Keratinocyte (primary cell): ENCODE data around the gene SLC2A11. TPM values are rescaled to one million over a fixed set of nuclear protein-coding genes. Genes with fewer than 3 reads are reported as not detected.
A peak's percentile ranks its signal among the peaks of the same experiment; 100 is the strongest.

Source experiments
- DNase-seq: peaks from one replicate; pipeline ENCODE4 v3.0.0-alpha.2; 2011; ENCODE audit warnings: low read depth, missing footprints, low spot score
- FAIRE-seq: peaks from 2 replicates; lab custom pipeline; 2011; peaks lifted over from hg19 to GRCh38; lab: Jason Lieb, UNC
- H2AFZ ChIP-seq: 2 replicates; pipeline ENCODE4 v1.6.0; 2012; ENCODE audit warnings: low read length, control low read depth, inconsistent platforms; ENCODE audit not compliant: control insufficient read depth
- H3K27ac ChIP-seq: 2 replicates; pipeline ENCODE4 v1.5.1; 2011; ENCODE audit warnings: low read length; ENCODE audit not compliant: control insufficient read depth, insufficient read depth
- H3K27me3 ChIP-seq: 3 replicates; pipeline ENCODE4 v1.6.0; 2011; ENCODE audit warnings: low read length; ENCODE audit not compliant: control insufficient read depth, insufficient read depth; ENCODE audit errors: extremely low read depth
- H3K36me3 ChIP-seq, 2 experiments: 2 replicates in 1 of 2; 3 replicates in 1 of 2; pipeline ENCODE4 v1.5.1; 2011; ENCODE audit warnings: low read length in 2 of 2, mild to moderate bottlenecking in 1 of 2; ENCODE audit not compliant: control insufficient read depth in 2 of 2, insufficient read depth in 2 of 2; ENCODE audit errors: extremely low read depth in 1 of 2
- H3K4me1 ChIP-seq: 3 replicates; pipeline ENCODE4 v1.5.1; 2011; ENCODE audit warnings: low read length; ENCODE audit not compliant: control insufficient read depth, insufficient read depth; ENCODE audit errors: extremely low read depth
- H3K4me2 ChIP-seq: 3 replicates; pipeline ENCODE4 v1.6.0; 2011; ENCODE audit warnings: low read depth, low read length; ENCODE audit not compliant: control insufficient read depth, insufficient read depth; ENCODE audit errors: extremely low read depth
- H3K4me3 ChIP-seq, 3 experiments: fragments of 200-600 bp in 1 of 3; sonication (generic) in 1 of 3; 2 replicates in 2 of 3; 3 replicates in 1 of 3; pipeline ENCODE4 v1.5.1; 2011 to 2016; ENCODE audit warnings: low read length in 3 of 3, mild to moderate bottlenecking in 3 of 3, control low read depth in 2 of 3, inconsistent platforms in 1 of 3, low read depth in 1 of 3, mixed read lengths in 1 of 3, mixed run types in 1 of 3, moderate library complexity in 1 of 3; ENCODE audit not compliant: control insufficient read depth in 2 of 3, insufficient read depth in 2 of 3; ENCODE audit errors: extremely low read depth in 1 of 3
- H3K79me2 ChIP-seq: 2 replicates; pipeline ENCODE4 v1.6.0; 2012; ENCODE audit warnings: low read length; ENCODE audit not compliant: control insufficient read depth, insufficient read depth
- H3K9ac ChIP-seq: 3 replicates; pipeline ENCODE4 v1.6.0; 2011; ENCODE audit warnings: low read length; ENCODE audit not compliant: control insufficient read depth, insufficient read depth; ENCODE audit errors: extremely low read depth
- H3K9me1 ChIP-seq: 3 replicates; pipeline ENCODE4 v1.6.0; 2011; ENCODE audit warnings: low read length; ENCODE audit not compliant: control insufficient read depth, insufficient read depth; ENCODE audit errors: extremely low read depth
- H3K9me3 ChIP-seq: 2 replicates; pipeline ENCODE4 v1.5.1; 2012; ENCODE audit warnings: low read depth, low read length; ENCODE audit not compliant: control insufficient read depth
- H4K20me1 ChIP-seq: 3 replicates; pipeline ENCODE4 v1.6.0; 2011; ENCODE audit warnings: low read length; ENCODE audit not compliant: control insufficient read depth, insufficient read depth; ENCODE audit errors: extremely low read depth
- EZH2 ChIP-seq: IDR thresholded peaks from one replicate; pipeline ENCODE4 v1.6.1; 2012; ENCODE audit warnings: inconsistent platforms, mild to moderate bottlenecking, low read length, moderate library complexity
- dilution Hi-C: fragments of 300-500 bp; cut with MboI; formaldehyde crosslinking; loops from one replicate; pipeline ENCODE4 v1.7.0; 2020; ENCODE audit warnings: low sequenced_read_pairs; ENCODE audit not compliant: extremely low pct_ligation_motif_present
- polyA plus RNA-seq, 5 experiments: library from polyadenylated mRNA; depleted of rRNA in 3 of 5; stranded (reverse) in 3 of 5; stranded (forward) in 1 of 5; unstranded in 1 of 5; fragments of >200 nt; gene quantifications; 1 replicate in 1 of 5; 2 replicates in 3 of 5; 3 replicates in 1 of 5; pipeline versions ENCODE4 v1.2.1 to v1.2.3, GENCODE V29; 2011 to 2012; ENCODE audit warnings: missing spikeins in 2 of 5, low read depth in 1 of 5, low replicate concordance in 1 of 5
- TF ChIP-seq, protein P1 (sequence below), 3 experiments: IDR thresholded peaks in 1 of 3; conservative IDR thresholded peaks in 1 of 3; optimal IDR thresholded peaks in 1 of 3; 2 replicates in 2 of 3; 3 replicates in 1 of 3; pipeline versions ENCODE3 to v1.5.1; 2011; ENCODE audit warnings: low read length in 3 of 3, mild to moderate bottlenecking in 3 of 3, moderate library complexity in 2 of 3, control low read depth in 1 of 3, inconsistent platforms in 1 of 3; ENCODE audit not compliant: insufficient read depth in 2 of 3; ENCODE audit errors: extremely low read depth in 1 of 3

SLC2A11 gene
- polyA plus RNA-seq, 1 donor (not counting 4 experiments of a cell fraction or from before 2014, with no cell fraction given) = 6.0 TPM

DNA sequence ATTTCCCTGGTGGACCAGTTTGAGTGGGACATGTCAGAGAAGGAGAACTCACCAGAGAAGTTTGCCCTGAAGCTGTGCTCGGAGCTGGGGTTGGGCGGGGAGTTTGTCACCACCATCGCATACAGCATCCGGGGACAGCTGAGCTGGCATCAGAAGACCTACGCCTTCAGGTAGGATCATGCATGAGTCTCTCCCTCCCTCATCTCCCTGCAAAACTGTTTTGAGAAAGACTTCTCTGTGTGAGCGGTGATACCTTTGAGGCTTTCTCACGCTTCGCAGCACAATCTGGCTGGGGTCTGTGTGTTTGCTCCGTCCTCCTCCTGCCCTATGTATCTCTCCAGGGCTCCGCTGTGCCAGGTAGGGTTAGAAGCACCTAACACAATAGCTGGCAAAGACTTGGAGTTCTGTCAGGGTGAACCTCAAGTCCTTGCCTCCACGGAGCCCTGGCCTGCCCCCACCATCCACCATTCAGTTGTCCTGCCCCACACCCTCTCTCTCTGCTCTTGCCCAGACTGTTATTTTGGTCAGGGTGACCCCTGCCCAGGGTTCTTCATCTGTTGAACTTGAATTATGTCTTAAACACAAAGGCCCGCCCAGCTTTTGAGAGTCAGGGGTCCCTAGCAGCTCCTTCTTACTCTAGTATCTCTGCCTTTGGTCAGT is 32.3 kb upstream of the SLC2A11 start:
- no peak for TF ChIP-seq EZH2
- TF ChIP-seq, protein P1, sequence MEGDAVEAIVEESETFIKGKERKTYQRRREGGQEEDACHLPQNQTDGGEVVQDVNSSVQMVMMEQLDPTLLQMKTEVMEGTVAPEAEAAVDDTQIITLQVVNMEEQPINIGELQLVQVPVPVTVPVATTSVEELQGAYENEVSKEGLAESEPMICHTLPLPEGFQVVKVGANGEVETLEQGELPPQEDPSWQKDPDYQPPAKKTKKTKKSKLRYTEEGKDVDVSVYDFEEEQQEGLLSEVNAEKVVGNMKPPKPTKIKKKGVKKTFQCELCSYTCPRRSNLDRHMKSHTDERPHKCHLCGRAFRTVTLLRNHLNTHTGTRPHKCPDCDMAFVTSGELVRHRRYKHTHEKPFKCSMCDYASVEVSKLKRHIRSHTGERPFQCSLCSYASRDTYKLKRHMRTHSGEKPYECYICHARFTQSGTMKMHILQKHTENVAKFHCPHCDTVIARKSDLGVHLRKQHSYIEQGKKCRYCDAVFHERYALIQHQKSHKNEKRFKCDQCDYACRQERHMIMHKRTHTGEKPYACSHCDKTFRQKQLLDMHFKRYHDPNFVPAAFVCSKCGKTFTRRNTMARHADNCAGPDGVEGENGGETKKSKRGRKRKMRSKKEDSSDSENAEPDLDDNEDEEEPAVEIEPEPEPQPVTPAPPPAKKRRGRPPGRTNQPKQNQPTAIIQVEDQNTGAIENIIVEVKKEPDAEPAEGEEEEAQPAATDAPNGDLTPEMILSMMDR (optimal IDR thresholded peaks at IDR 0.05 in 1 of 3, IDR thresholded peaks at IDR 0.05 in 1 of 3, conservative IDR thresholded peaks at IDR 0.05 in 1 of 3; ENCODE audit: extremely low read depth in 1 of 3, insufficient read depth in 2 of 3, low read length in 3 of 3) = no peak
- peaks cover 13% of the 10 kb centered on the region for H3K4me1 ChIP-seq
- no peak overlapping the region for H3K9ac ChIP-seq
- peaks cover 2% of the 10 kb centered on the region for H3K9me1 ChIP-seq
- H4K20me1 ChIP-seq = no peaks in the 10 kb centered on the region
- H3K27me3 ChIP-seq = no peaks in the 10 kb centered on the region
- H2AFZ ChIP-seq = no peak overlapping the region
- H3K36me3 ChIP-seq = peaks cover 44 to 48% of the 10 kb centered on the region in 2 experiments
- FAIRE-seq = no peak
- H3K9me3 ChIP-seq = no peaks in the 10 kb centered on the region
- DNase-seq = no peak
- H3K27ac ChIP-seq = no peak overlapping the region
- dilution Hi-C loops = no loop called here
- no peaks in the 10 kb centered on the region for H3K79me2 ChIP-seq
- no peak overlapping the region for H3K4me3 ChIP-seq
- no peak overlapping the region for H3K4me2 ChIP-seq

DNA sequence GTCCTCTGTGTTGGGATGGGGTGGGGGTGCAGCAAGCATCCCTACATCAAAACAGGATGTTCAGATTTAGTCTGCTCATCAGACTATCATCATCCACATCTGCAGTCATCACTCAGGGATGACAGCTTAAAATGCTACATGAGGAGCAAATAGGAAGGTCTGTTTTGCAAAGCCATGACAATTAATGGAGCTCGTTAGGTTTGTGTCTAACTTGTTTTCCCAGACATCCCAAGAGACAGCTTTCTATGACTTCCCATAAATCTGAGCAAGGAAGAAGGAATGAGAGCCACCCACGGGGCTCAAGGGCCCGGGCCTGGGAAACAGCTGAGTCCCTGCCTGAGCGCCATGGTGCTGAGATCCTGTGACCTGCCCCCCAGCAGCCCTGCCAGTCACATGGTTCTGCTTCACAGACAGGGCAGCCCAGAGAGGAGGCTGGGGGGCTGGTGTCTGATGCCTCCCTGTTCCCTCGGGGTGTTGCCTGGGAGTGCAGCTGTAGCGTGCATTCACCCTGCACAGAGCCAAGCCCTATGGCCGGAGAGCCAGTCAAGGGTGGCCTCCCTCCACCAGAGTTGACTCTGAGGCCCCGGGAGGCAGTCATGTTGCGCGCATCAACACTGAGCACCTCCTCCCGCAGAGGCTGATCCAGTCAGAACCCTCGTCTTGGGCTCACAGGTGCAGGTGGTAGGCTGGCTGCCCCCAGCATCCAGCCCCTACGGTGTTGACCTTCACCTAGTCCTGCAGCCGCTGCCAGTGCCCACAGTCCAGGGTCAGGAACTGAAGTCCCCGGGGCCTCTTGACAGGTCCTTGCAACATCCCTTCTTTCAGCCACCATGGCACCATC is 30.9 kb upstream of the SLC2A11 start:
- dilution Hi-C loops = no loop called here
- no peak overlapping the region for H3K9ac ChIP-seq
- DNase-seq = no peak

More for the DNA sequence above, 30.9 kb upstream of the SLC2A11 start:
- no peaks in the 10 kb centered on the region for H3K27me3 ChIP-seq
- no peaks in the 10 kb centered on the region for H3K9me3 ChIP-seq
- peaks cover 48 to 51% of the 10 kb centered on the region in 2 experiments for H3K36me3 ChIP-seq
- FAIRE-seq = peak; percentile 9
- TF ChIP-seq, protein P1 (optimal IDR thresholded peaks at IDR 0.05 in 1 of 3, IDR thresholded peaks at IDR 0.05 in 1 of 3, conservative IDR thresholded peaks at IDR 0.05 in 1 of 3; ENCODE audit: extremely low read depth in 1 of 3, insufficient read depth in 2 of 3, low read length in 3 of 3) = no peak
- TF ChIP-seq EZH2 = no peak
- H4K20me1 ChIP-seq = no peaks in the 10 kb centered on the region
- peaks cover 5% of the 10 kb centered on the region for H3K79me2 ChIP-seq
- no peak overlapping the region for H3K4me2 ChIP-seq
- H3K27ac ChIP-seq = no peak overlapping the region
- no peak overlapping the region for H2AFZ ChIP-seq
- H3K9me1 ChIP-seq = peaks cover 2% of the 10 kb centered on the region
- H3K4me3 ChIP-seq = no peak overlapping the region
- H3K4me1 ChIP-seq = peaks cover 8% of the 10 kb centered on the region
